ENCODE data around the gene TMEM117.
"Not testable (repeated sequence)": the region's sequence is repeated elsewhere in the genome, so short reads cannot be mapped to it uniquely, and the experiment has no call there.

TMEM117 gene

DNA sequence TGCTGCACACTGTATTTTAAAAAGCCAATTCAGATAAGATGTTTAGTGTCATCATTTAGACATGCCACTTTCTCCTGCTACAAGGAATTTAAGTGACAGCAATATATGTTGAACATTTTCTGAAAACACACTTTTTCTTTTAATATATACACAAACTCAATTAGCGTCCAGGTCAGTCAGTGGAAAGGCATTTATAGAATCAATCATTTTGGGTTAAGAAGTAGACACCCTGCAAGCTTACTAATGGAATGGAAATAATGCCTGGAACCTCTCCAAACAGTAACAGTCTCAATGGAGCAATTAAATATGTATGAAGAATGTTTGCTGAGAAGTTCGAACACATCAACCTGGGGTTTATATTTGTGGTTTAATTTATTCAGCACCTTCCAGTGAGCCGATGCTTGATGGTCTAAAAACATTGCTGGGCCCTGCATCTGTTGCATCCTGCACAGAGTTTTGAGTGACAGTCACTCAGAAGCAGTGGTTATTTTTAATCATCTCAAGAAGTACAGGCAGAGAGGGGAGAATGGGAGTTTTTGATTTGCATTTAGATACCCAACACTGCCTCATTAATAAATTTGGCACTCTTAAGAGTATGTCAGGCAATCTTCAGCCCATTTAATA lies 410.7 kb downstream of the TMEM117 start:
- Histone ChIP-seq H3K4me1 (ENCODE audit: insufficient read depth, low read length) (no peaks in the 10 kb centered on the region), H3K27ac (ENCODE audit: low read depth, low read length) (no peak overlapping the region), H3K9ac (ENCODE audit: low read length) (no peak overlapping the region), H3K4me3 (ENCODE audit: low read depth in 1 of 2, low read length in 2 of 2) (no peak overlapping the region), H3K27me3 (ENCODE audit: control insufficient read depth in 1 of 2, insufficient read depth in 2 of 2, low read length in 2 of 2) (no peaks in the 10 kb centered on the region), H3K36me3 (ENCODE audit: insufficient read depth, low read length) (no peaks in the 10 kb centered on the region), H3K9me3 (ENCODE audit: low read length) (peaks cover 4% of the 10 kb centered on the region)

DNA sequence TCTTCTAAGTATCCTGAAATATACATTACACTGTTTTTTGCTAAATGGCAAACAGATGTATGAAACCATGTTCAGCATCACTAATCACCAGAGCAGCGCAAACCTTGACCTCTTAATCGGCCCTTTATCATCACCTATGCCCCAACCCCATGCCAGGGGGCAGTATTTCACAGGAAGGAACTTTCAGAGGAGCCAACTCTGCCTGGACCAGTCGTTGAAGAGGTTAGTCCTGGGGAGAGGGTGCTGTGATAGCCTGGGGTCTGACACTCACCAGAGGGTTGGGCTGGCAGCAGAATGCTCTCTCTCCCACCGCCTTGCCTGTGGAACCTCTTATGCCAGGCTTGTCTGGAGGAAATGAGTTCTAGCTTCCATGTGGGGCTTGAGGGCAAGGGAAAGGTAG lies 411.7 kb downstream of the TMEM117 start:
- H3K36me3 ChIP-seq (ENCODE audit: insufficient read depth, low read length) = no peaks in the 10 kb centered on the region
- H3K27me3 ChIP-seq (ENCODE audit: control insufficient read depth in 1 of 2, insufficient read depth in 2 of 2, low read length in 2 of 2) = no peaks in the 10 kb centered on the region
- H3K27ac ChIP-seq (ENCODE audit: low read depth, low read length) = no peak overlapping the region
- no peak overlapping the region for H3K9ac ChIP-seq (ENCODE audit: low read length)
- H3K9me3 ChIP-seq (ENCODE audit: low read length) = peaks cover 4% of the 10 kb centered on the region
- no peak overlapping the region for H3K4me3 ChIP-seq (ENCODE audit: low read depth in 1 of 2, low read length in 2 of 2)
- no peaks in the 10 kb centered on the region for H3K4me1 ChIP-seq (ENCODE audit: insufficient read depth, low read length)

DNA sequence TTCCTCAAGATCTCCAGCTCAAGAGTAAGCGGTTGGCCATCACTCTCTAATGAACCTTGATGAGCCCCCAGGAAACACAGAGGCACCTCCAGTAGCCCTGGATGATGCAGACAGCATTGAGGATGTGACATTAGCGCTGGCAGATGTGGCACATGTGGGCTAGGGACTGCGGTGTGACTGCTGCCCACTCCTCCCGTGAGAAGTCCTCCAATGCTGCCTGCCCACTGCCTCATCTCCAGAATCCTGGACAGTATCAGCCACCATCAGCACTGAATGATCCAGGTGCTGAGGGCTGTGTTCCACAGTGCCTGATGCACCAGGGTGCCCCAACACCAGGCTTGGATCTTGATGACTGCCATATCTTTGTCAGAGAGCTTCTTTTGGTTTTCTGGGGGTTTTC lies 412.6 kb downstream of the TMEM117 start:
- H3K9me3 ChIP-seq (ENCODE audit: low read length) = peaks cover 4% of the 10 kb centered on the region
- no peak overlapping the region for H3K27ac ChIP-seq (ENCODE audit: low read depth, low read length)
- H3K36me3 ChIP-seq (ENCODE audit: insufficient read depth, low read length) = no peaks in the 10 kb centered on the region
- no peak overlapping the region for H3K9ac ChIP-seq (ENCODE audit: low read length)
- no peaks in the 10 kb centered on the region for H3K27me3 ChIP-seq (ENCODE audit: control insufficient read depth in 1 of 2, insufficient read depth in 2 of 2, low read length in 2 of 2)
- H3K4me1 ChIP-seq (ENCODE audit: insufficient read depth, low read length) = no peaks in the 10 kb centered on the region
- no peak overlapping the region for H3K4me3 ChIP-seq (ENCODE audit: low read depth in 1 of 2, low read length in 2 of 2)

DNA sequence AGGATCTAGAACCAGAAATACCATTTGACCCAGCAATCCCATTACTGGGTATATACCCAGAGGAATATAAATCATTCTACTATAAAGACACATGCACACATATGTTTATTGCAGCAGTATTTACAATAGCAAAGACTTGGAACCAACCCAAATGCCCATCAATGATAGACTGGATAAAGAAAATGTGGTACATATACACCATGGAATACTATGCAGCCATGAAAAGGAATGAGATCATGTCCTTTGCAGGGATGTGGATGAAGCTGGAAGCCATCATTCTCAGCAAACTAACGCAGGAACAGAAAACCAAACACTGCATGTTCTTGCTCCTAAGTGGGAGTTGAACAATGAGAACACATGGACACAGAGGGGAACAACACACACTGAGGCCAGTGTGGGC lies 414.6 kb downstream of the TMEM117 start:
- not testable (repeated sequence) for H3K4me3 ChIP-seq (ENCODE audit: low read depth in 1 of 2, low read length in 2 of 2); H3K27me3 ChIP-seq (ENCODE audit: control insufficient read depth in 1 of 2, insufficient read depth in 2 of 2, low read length in 2 of 2); H3K4me1 ChIP-seq (ENCODE audit: insufficient read depth, low read length); H3K27ac ChIP-seq (ENCODE audit: low read depth, low read length); H3K9ac ChIP-seq (ENCODE audit: low read length); H3K9me3 ChIP-seq (ENCODE audit: low read length); H3K36me3 ChIP-seq (ENCODE audit: insufficient read depth, low read length)

DNA sequence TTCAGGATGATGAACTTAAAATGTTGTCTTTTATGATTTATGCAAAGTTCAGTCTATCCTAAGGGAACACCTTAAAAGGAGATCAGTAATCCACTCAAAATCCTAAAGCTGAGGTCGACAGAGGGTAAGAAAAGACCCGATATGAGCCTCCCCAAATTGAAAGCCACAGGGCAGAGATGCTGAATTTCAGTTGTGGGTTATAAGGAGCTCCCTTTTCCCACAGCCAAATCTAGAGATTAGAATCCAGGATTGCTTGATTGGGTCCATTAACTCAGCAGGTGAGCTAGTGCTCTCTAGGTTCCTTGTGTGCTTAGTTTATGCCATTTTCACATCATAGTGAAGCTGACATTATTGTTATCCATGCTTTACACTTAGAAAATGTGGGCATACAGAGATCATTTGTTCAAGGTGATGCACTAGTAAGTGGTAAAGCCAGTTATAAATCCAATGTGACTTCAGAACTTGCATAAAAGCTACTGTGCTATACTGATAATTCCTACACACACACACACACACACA lies 417.5 kb downstream of the TMEM117 start:
- Histone ChIP-seq H3K9ac (ENCODE audit: low read length) (no peak overlapping the region), H3K27me3 (ENCODE audit: control insufficient read depth in 1 of 2, insufficient read depth in 2 of 2, low read length in 2 of 2) (no peaks in the 10 kb centered on the region), H3K9me3 (ENCODE audit: low read length) (no peaks in the 10 kb centered on the region), H3K27ac (ENCODE audit: low read depth, low read length) (no peak overlapping the region), H3K4me3 (ENCODE audit: low read depth in 1 of 2, low read length in 2 of 2) (no peak overlapping the region), H3K36me3 (ENCODE audit: insufficient read depth, low read length) (no peaks in the 10 kb centered on the region), H3K4me1 (ENCODE audit: insufficient read depth, low read length) (no peaks in the 10 kb centered on the region)

DNA sequence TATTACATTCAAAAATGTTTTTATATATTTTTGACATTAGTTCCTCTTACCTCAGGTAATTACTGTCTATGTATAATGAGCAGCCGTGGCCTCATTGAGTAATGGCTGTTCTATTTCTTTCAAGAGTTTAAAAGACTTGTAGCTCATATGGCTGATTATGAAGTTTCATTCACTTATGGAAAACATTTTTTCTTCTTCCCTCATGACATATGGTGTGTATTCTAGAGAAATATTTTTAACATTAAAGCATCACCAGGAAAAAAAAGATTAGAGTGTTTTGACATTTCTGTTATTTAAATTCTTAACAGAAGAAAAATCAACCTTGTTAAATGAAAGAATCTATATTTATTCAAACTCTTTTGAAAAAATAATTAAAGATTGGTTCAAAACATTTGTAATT lies 422.4 kb downstream of the TMEM117 start:
- Histone ChIP-seq H3K4me1 (ENCODE audit: insufficient read depth, low read length) (no peaks in the 10 kb centered on the region), H3K9me3 (ENCODE audit: low read length) (no peaks in the 10 kb centered on the region), H3K27me3 (ENCODE audit: control insufficient read depth in 1 of 2, insufficient read depth in 2 of 2, low read length in 2 of 2) (no peaks in the 10 kb centered on the region), H3K36me3 (ENCODE audit: insufficient read depth, low read length) (no peaks in the 10 kb centered on the region), H3K4me3 (ENCODE audit: low read depth in 1 of 2, low read length in 2 of 2) (no peak overlapping the region), H3K27ac (ENCODE audit: low read depth, low read length) (no peak overlapping the region), H3K9ac (ENCODE audit: low read length) (no peak overlapping the region)

DNA sequence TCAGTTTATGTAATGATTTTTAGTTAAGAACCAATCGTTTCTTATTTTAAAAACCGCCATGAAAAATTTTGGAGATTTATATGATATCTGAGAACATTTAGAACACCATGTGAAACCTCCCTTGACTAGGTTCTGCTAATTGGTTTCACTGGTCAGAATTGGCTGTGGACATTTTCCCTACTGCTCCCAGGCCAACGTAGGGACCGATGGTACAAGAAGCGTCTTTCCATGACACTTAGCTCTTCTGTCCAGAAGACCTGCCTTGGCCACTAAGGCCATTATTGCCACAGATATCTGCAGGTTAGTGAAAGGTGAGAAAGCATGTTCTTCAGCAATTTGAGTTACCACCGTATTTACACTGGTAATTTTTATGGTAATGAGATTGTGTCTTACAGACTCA lies 424.0 kb downstream of the TMEM117 start:
- no peak overlapping the region for H3K9ac ChIP-seq (ENCODE audit: low read length)
- H3K36me3 ChIP-seq (ENCODE audit: insufficient read depth, low read length) = no peaks in the 10 kb centered on the region
- no peaks in the 10 kb centered on the region for H3K9me3 ChIP-seq (ENCODE audit: low read length)
- H3K27me3 ChIP-seq (ENCODE audit: control insufficient read depth in 1 of 2, insufficient read depth in 2 of 2, low read length in 2 of 2) = no peaks in the 10 kb centered on the region
- H3K4me1 ChIP-seq (ENCODE audit: insufficient read depth, low read length) = no peaks in the 10 kb centered on the region
- no peak overlapping the region for H3K4me3 ChIP-seq (ENCODE audit: low read depth in 1 of 2, low read length in 2 of 2)
- no peak overlapping the region for H3K27ac ChIP-seq (ENCODE audit: low read depth, low read length)

DNA sequence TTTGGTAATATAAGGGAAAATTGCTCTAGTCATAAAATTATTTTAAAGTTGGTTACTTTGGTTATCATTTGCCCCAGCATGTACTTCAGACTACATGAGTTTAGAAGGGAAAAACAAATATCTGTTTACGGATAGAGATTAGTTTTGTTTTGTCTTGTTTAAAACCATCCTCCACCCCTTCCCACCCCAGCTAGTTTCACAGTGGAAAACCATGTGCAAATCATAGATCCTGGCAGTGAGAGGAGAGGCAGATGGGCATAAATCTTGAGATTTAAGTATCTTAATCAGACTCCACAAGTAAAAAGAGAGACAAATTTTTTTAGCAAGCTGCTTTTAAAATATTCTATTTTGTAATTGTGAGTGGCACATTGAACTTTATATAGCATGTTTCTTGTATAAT lies 424.7 kb downstream of the TMEM117 start:
- Histone ChIP-seq H3K4me1 (ENCODE audit: insufficient read depth, low read length) (no peaks in the 10 kb centered on the region), H3K9ac (ENCODE audit: low read length) (no peak overlapping the region), H3K27me3 (ENCODE audit: control insufficient read depth in 1 of 2, insufficient read depth in 2 of 2, low read length in 2 of 2) (no peaks in the 10 kb centered on the region), H3K4me3 (ENCODE audit: low read depth in 1 of 2, low read length in 2 of 2) (no peak overlapping the region), H3K9me3 (ENCODE audit: low read length) (no peaks in the 10 kb centered on the region), H3K27ac (ENCODE audit: low read depth, low read length) (no peak overlapping the region), H3K36me3 (ENCODE audit: insufficient read depth, low read length) (no peaks in the 10 kb centered on the region)

DNA sequence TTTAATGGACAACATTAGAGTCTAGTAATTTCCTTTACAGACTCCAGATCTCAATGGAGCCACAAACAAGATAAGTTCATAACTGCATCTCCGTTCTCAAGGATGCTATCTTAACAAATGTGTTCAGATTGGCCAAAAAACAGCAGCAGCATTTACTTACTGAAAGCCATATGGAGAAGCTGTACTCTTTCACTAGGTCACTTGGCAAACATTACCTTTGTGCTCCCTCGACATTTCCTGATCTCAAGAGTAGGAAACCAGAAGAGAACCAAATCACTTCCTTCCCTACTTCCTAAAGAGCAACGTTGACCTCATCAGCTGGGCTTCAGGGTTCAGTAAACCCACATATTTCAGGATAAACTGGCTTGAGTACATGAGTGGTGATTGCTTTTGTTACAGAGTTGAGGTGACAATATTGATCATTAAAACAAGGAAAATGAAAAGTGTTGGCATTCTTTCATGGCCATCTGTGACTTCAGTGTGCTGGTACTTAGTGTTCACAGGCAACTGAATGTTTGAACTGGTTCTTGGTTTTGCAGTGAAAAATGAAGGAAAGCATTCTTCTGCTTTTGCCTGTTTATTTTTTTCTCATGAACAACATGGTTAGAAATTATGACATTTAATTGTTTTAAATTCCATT lies 449.6 kb downstream of the TMEM117 start:
- H3K27ac ChIP-seq (ENCODE audit: low read depth, low read length) = no peak overlapping the region
- no peaks in the 10 kb centered on the region for H3K27me3 ChIP-seq (ENCODE audit: control insufficient read depth in 1 of 2, insufficient read depth in 2 of 2, low read length in 2 of 2)
- H3K4me1 ChIP-seq (ENCODE audit: insufficient read depth, low read length) = peaks cover 5% of the 10 kb centered on the region
- H3K4me3 ChIP-seq (ENCODE audit: low read depth in 1 of 2, low read length in 2 of 2) = no peak overlapping the region
- H3K9me3 ChIP-seq (ENCODE audit: low read length) = no peaks in the 10 kb centered on the region
- no peaks in the 10 kb centered on the region for H3K36me3 ChIP-seq (ENCODE audit: insufficient read depth, low read length)
- H3K9ac ChIP-seq (ENCODE audit: low read length) = no peak overlapping the region

DNA sequence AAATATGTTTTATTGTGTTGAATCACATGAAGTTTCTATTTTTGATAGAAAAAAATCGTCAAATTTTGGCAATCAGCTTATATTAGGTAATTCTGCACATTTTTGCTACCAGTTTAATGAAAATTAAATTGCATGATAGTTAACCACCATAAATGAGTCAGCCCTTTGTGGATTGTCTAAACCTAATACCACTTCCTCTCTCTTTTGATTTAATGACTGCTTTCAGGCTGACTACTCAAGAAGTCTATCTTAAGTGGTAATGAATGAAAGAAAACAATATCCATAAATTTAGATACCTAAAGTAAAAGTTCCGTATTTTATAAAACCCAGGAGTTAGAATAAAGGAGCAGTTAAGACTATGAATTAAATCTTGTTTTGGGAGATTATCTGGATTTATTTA lies 450.5 kb downstream of the TMEM117 start:
- no peak overlapping the region for H3K4me3 ChIP-seq (ENCODE audit: low read depth in 1 of 2, low read length in 2 of 2)
- no peaks in the 10 kb centered on the region for H3K36me3 ChIP-seq (ENCODE audit: insufficient read depth, low read length)
- H3K4me1 ChIP-seq (ENCODE audit: insufficient read depth, low read length) = peaks cover 5% of the 10 kb centered on the region
- no peaks in the 10 kb centered on the region for H3K9me3 ChIP-seq (ENCODE audit: low read length)
- no peak overlapping the region for H3K27ac ChIP-seq (ENCODE audit: low read depth, low read length)
- no peaks in the 10 kb centered on the region for H3K27me3 ChIP-seq (ENCODE audit: control insufficient read depth in 1 of 2, insufficient read depth in 2 of 2, low read length in 2 of 2)
- H3K9ac ChIP-seq (ENCODE audit: low read length) = no peak overlapping the region

DNA sequence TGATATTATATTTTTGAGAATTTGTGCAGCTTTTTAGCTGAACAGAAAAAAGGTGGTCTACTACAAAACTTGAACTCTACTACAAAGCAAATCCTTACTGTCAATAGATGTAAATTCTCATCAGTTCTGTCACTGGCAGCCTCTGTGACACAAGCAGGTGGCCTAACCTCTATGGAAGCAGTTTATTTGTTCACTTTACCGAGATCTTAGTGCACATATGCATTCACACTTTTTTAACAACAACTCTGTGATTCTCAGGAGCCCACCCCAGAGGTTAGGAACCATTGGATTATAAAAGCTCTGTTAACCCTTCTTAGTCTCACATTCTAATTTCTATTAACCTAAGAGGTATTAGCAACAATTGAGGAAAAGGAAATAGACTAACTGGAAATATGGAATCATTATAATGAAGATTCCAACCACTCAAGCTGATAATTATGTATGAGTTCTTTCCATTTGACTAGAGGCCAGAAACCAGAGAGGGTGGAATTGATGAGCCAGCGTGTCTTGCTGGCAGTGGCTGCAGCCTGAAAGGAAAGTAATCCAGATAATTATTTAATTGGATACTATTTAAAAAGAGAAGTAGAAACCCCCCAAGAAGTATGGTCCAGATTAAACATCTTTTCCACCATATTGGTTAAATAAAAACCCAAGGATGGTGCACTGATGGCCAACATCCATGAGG lies 451.1 kb downstream of the TMEM117 start:
- no peak overlapping the region for H3K27ac ChIP-seq (ENCODE audit: low read depth, low read length)
- H3K36me3 ChIP-seq (ENCODE audit: insufficient read depth, low read length) = no peaks in the 10 kb centered on the region
- no peaks in the 10 kb centered on the region for H3K27me3 ChIP-seq (ENCODE audit: control insufficient read depth in 1 of 2, insufficient read depth in 2 of 2, low read length in 2 of 2)
- H3K4me3 ChIP-seq (ENCODE audit: low read depth in 1 of 2, low read length in 2 of 2) = no peak overlapping the region
- no peaks in the 10 kb centered on the region for H3K9me3 ChIP-seq (ENCODE audit: low read length)
- H3K4me1 ChIP-seq (ENCODE audit: insufficient read depth, low read length) = peaks cover 5% of the 10 kb centered on the region
- H3K9ac ChIP-seq (ENCODE audit: low read length) = no peak overlapping the region
